Measurements from ENCODE around the gene PARVA. TPM values are rescaled to one million over a fixed set of nuclear protein-coding genes. Genes with fewer than 3 reads are reported as not detected.
A peak's percentile ranks its signal among the peaks of the same experiment; 100 is the strongest.

The PARVA gene
- total RNA-seq, 1 experiment from 2014 or later: 20.2 TPM

GRCh38 chr11:12430954-12431595 is 53.7 kb downstream of the PARVA start:
- DNase-seq (ENCODE audit: low read depth): peak; percentile 68

- DNase-seq (ENCODE audit: low read depth): no peak
Measured at GRCh38 chr11:12432507-12432906, 55.1 kb downstream of the PARVA start.

- no peak for DNase-seq (ENCODE audit: low read depth)
Measured at GRCh38 chr11:12433121-12433520, 55.8 kb downstream of the PARVA start.

- DNase-seq (ENCODE audit: low read depth): peak; percentile 15
Measured at GRCh38 chr11:12433571-12434324, 56.4 kb downstream of the PARVA start.

- DNase-seq (ENCODE audit: low read depth): no peak
Measured at GRCh38 chr11:12434325-12434654, 56.9 kb downstream of the PARVA start.

- no peak for DNase-seq (ENCODE audit: low read depth)
Measured at GRCh38 chr11:12435264-12435663, 57.9 kb downstream of the PARVA start.

- DNase-seq (ENCODE audit: low read depth): no peak
Measured at GRCh38 chr11:12436266-12436665, 58.9 kb downstream of the PARVA start.

- no peak for DNase-seq (ENCODE audit: low read depth)
Measured at GRCh38 chr11:12438291-12438690, 60.9 kb downstream of the PARVA start.

- no peak for DNase-seq (ENCODE audit: low read depth)
Measured at GRCh38 chr11:12439615-12440014, 62.2 kb downstream of the PARVA start.

- no peak for DNase-seq (ENCODE audit: low read depth)
Measured at GRCh38 chr11:12440565-12440964, 63.2 kb downstream of the PARVA start.

GRCh38 chr11:12441231-12441861 is 64.0 kb downstream of the PARVA start:
- DNase-seq (ENCODE audit: low read depth): peak; percentile 10

GRCh38 chr11:12444601-12445000 is 67.2 kb downstream of the PARVA start:
- no peak for DNase-seq (ENCODE audit: low read depth)

- no peak for DNase-seq (ENCODE audit: low read depth)
Measured at GRCh38 chr11:12445001-12445400, 67.6 kb downstream of the PARVA start.

- DNase-seq (ENCODE audit: low read depth): no peak
Measured at GRCh38 chr11:12446863-12447262, 69.5 kb downstream of the PARVA start.

- DNase-seq (ENCODE audit: low read depth): no peak
Measured at GRCh38 chr11:12448131-12448939, 71.0 kb downstream of the PARVA start.

GRCh38 chr11:12449961-12450715 is 72.8 kb downstream of the PARVA start:
- DNase-seq (ENCODE audit: low read depth): peak; percentile 11

- DNase-seq (ENCODE audit: low read depth): no peak
Measured at GRCh38 chr11:12451179-12451814, 73.9 kb downstream of the PARVA start.

- DNase-seq (ENCODE audit: low read depth): no peak
Measured at GRCh38 chr11:12453243-12453642, 75.9 kb downstream of the PARVA start.

- DNase-seq (ENCODE audit: low read depth): no peak
Measured at GRCh38 chr11:12454782-12455181, 77.4 kb downstream of the PARVA start.

GRCh38 chr11:12455938-12456337 is 78.6 kb downstream of the PARVA start:
- no peak for DNase-seq (ENCODE audit: low read depth)
